Neuronal stem cell (in vitro differentiated cells): ENCODE data around the gene OBP2A.
A peak's percentile ranks its signal among the peaks of the same experiment; 100 is the strongest.

Experiments used
- DNase-seq: peaks from one replicate; pipeline ENCODE4 v3.0.0-alpha.2; 2013; ENCODE audit warnings: low spot score
- H2AFZ ChIP-seq: one replicate; pipeline ENCODE4 v1.6.1; 2013; ENCODE audit warnings: mild to moderate bottlenecking, low read length, inconsistent platforms
- H2AK5ac ChIP-seq: 2 replicates; pipeline ENCODE4 v1.6.1; 2013; ENCODE audit warnings: low read depth, mild to moderate bottlenecking, inconsistent platforms, low read length, moderate library complexity, mixed read lengths
- H2BK120ac ChIP-seq: 2 replicates; pipeline ENCODE4 v1.6.1; 2013; ENCODE audit warnings: low read depth, mild to moderate bottlenecking, inconsistent platforms, low read length, moderate library complexity, mixed read lengths
- H2BK12ac ChIP-seq: one replicate; pipeline ENCODE4 v1.6.1; 2013; ENCODE audit warnings: low read length, inconsistent platforms
- H2BK15ac ChIP-seq: 2 replicates; pipeline ENCODE4 v1.6.1; 2013; ENCODE audit warnings: mild to moderate bottlenecking, low read length, inconsistent platforms, mixed read lengths
- H2BK5ac ChIP-seq: one replicate; pipeline ENCODE4 v1.6.1; 2013; ENCODE audit warnings: inconsistent platforms, mild to moderate bottlenecking, low read length, moderate library complexity
- H3K14ac ChIP-seq: one replicate; pipeline ENCODE4 v1.6.1; 2013; ENCODE audit warnings: low read length, inconsistent platforms
- H3K18ac ChIP-seq: 2 replicates; pipeline ENCODE4 v1.6.1; 2013; ENCODE audit warnings: low read length, inconsistent platforms
- H3K23ac ChIP-seq: 2 replicates; pipeline ENCODE4 v1.6.1; 2013; ENCODE audit warnings: low read depth, mild to moderate bottlenecking, mixed read lengths, low read length, inconsistent platforms; ENCODE audit not compliant: poor library complexity
- H3K27ac ChIP-seq: replicated peaks from 3 replicates; pipeline ENCODE4 v1.5.1; 2013; ENCODE audit warnings: low read length, inconsistent platforms
- H3K27me3 ChIP-seq, 3 experiments: 2 replicates each; pipeline ENCODE4 v1.6.1; 2013; ENCODE audit warnings: low read length in 3 of 3, mild to moderate bottlenecking in 2 of 3, inconsistent platforms in 1 of 3, low read depth in 1 of 3, mixed read lengths in 1 of 3, moderate library complexity in 1 of 3; ENCODE audit not compliant: control insufficient read depth in 3 of 3, insufficient read depth in 3 of 3
- H3K36me3 ChIP-seq, 2 donors: replicated peaks in 1 of 2; 2 replicates each; pipeline ENCODE4 v1.6.1; 2013; ENCODE audit warnings: low read length in 2 of 2; ENCODE audit not compliant: control insufficient read depth in 2 of 2, insufficient read depth in 2 of 2
- H3K4ac ChIP-seq: 2 replicates; pipeline ENCODE4 v1.6.1; 2013; ENCODE audit warnings: inconsistent platforms, mild to moderate bottlenecking, low read length, moderate library complexity
- H3K4me1 ChIP-seq, 2 donors: 1 replicate in 1 of 2; 2 replicates in 1 of 2; pipeline ENCODE4 v1.6.1; 2013; ENCODE audit warnings: low read length in 2 of 2, low read depth in 1 of 2; ENCODE audit not compliant: control insufficient read depth in 2 of 2, insufficient read depth in 1 of 2
- H3K4me2 ChIP-seq: one replicate; pipeline ENCODE4 v1.6.1; 2013; ENCODE audit warnings: mild to moderate bottlenecking, low read length, inconsistent platforms; ENCODE audit not compliant: insufficient read depth, poor library complexity, severe bottlenecking
- H3K4me3 ChIP-seq, 2 donors: 2 replicates each; pipeline ENCODE4 v1.5.1; 2013; ENCODE audit warnings: low read length in 2 of 2, mild to moderate bottlenecking in 2 of 2, inconsistent platforms in 1 of 2, moderate library complexity in 1 of 2
- H3K79me1 ChIP-seq: one replicate; pipeline ENCODE4 v1.6.1; 2013; ENCODE audit warnings: low read depth, mild to moderate bottlenecking, inconsistent platforms, low read length, moderate library complexity
- H3K9ac ChIP-seq: one replicate; pipeline ENCODE4 v1.6.1; 2013; ENCODE audit warnings: mild to moderate bottlenecking, low read depth, low read length, inconsistent platforms; ENCODE audit not compliant: poor library complexity
- H3K9me3 ChIP-seq, 2 donors: replicated peaks in 1 of 2; 2 replicates each; pipeline versions ENCODE3 to v1.6.1; 2013; ENCODE audit warnings: low read length in 2 of 2, mild to moderate bottlenecking in 2 of 2, inconsistent platforms in 1 of 2, low read depth in 1 of 2, mixed read lengths in 1 of 2, moderate library complexity in 1 of 2; ENCODE audit not compliant: control insufficient read depth in 2 of 2, insufficient read depth in 1 of 2
- H4K8ac ChIP-seq: one replicate; pipeline ENCODE4 v1.6.1; 2013; ENCODE audit warnings: low read depth, mild to moderate bottlenecking, inconsistent platforms, low read length, moderate library complexity
- H4K91ac ChIP-seq: one replicate; pipeline ENCODE4 v1.6.1; 2013; ENCODE audit warnings: low read length, low read depth, mild to moderate bottlenecking, inconsistent platforms; ENCODE audit not compliant: poor library complexity
- WGBS, 2 donors: extraction: QIAGEN DNeasy Blood & Tissue Kit; methylation state at CpG; one replicate each; pipeline ENCODE4 v1.1.7; 2013; ENCODE audit warnings: missing lambda C conversion rate in 2 of 2, mixed read lengths in 1 of 2; ENCODE audit not compliant: insufficient read length in 2 of 2, insufficient replicate concordance in 1 of 2; ENCODE audit errors: extremely low coverage in 2 of 2; 5-methylcytosine and 5-hydroxymethylcytosine counted together

Gene OBP2A

GRCh38 chr9:135581636-135582426, 35.9 kb downstream of the OBP2A start:
- H2BK120ac ChIP-seq: no peak overlapping the region
- no peak overlapping the region for H2AFZ ChIP-seq
- H3K4me1 ChIP-seq: no peaks in the 10 kb centered on the region
- no peak overlapping the region for H3K9ac ChIP-seq
- peak overlapping the region; percentile 19 for H3K18ac ChIP-seq
- no peak overlapping the region for H2BK12ac ChIP-seq
- H4K91ac ChIP-seq: no peak overlapping the region
- H3K9me3 ChIP-seq: peaks cover 0 to 1% of the 10 kb centered on the region in 2 donors
- no peak overlapping the region for H2AK5ac ChIP-seq
- H3K27me3 ChIP-seq: peaks cover 0 to 8% (median 0%) of the 10 kb centered on the region in 3 experiments
- no peaks in the 10 kb centered on the region for H3K36me3 ChIP-seq
- no peak overlapping the region for H4K8ac ChIP-seq
- H3K23ac ChIP-seq: peak overlapping the region; percentile 37
- no peak overlapping the region for H3K27ac ChIP-seq
- no peak overlapping the region for H2BK15ac ChIP-seq
- H2BK5ac ChIP-seq: no peak overlapping the region
- H3K79me1 ChIP-seq: peaks cover 1% of the 10 kb centered on the region
- no peak overlapping the region for H3K4ac ChIP-seq
- peak overlapping the region; percentile 63 for H3K14ac ChIP-seq
- WGBS, 2 donors: 100% methylated on average over 3 of the region's 18 CpGs; no CpG with 5 or more reads in 1 of the 2 donors
- DNase-seq: no peak
- H3K4me3 ChIP-seq: peak overlapping the region in 1 of 2 donors; percentile 52
- no peak overlapping the region for H3K4me2 ChIP-seq

- no peak overlapping the region for H2BK15ac ChIP-seq
- H3K18ac ChIP-seq: no peak overlapping the region
- no peak for DNase-seq
- no peak overlapping the region for H3K27ac ChIP-seq
- H4K8ac ChIP-seq: no peak overlapping the region
- no peak overlapping the region for H3K23ac ChIP-seq
- peak overlapping the region; percentile 34 for H2AK5ac ChIP-seq
- no peaks in the 10 kb centered on the region for H3K36me3 ChIP-seq
- H2BK120ac ChIP-seq: no peak overlapping the region
- H2AFZ ChIP-seq: no peak overlapping the region
- no peak overlapping the region for H3K4me3 ChIP-seq
- H3K9me3 ChIP-seq: peaks cover 0 to 1% of the 10 kb centered on the region in 2 donors
- no peak overlapping the region for H3K4me2 ChIP-seq
- no peak overlapping the region for H2BK5ac ChIP-seq
- WGBS, 2 donors: no CpG with 5 or more reads among the region's 14 CpGs
- H2BK12ac ChIP-seq: no peak overlapping the region
- no peak overlapping the region for H3K4ac ChIP-seq
- peaks cover 1% of the 10 kb centered on the region for H3K79me1 ChIP-seq
- H3K4me1 ChIP-seq: peaks cover 0 to 4% of the 10 kb centered on the region in 2 donors
- no peak overlapping the region for H3K9ac ChIP-seq
- no peak overlapping the region for H3K14ac ChIP-seq
- H4K91ac ChIP-seq: no peak overlapping the region
- H3K27me3 ChIP-seq: peaks cover 0 to 8% (median 0%) of the 10 kb centered on the region in 3 experiments
Observed at GRCh38 chr9:135582541-135582940, 36.6 kb downstream of the OBP2A start.

GRCh38 chr9:135582966-135583687, 37.2 kb downstream of the OBP2A start:
- H4K8ac ChIP-seq: no peak overlapping the region
- no peak overlapping the region for H3K27ac ChIP-seq
- H3K4me1 ChIP-seq: peaks cover 0 to 6% of the 10 kb centered on the region in 2 donors
- H2BK12ac ChIP-seq: no peak overlapping the region
- H2AK5ac ChIP-seq: peak overlapping the region; percentile 83
- no peak overlapping the region for H3K14ac ChIP-seq
- H3K9ac ChIP-seq: no peak overlapping the region
- H2BK5ac ChIP-seq: no peak overlapping the region
- no peak overlapping the region for H3K4me3 ChIP-seq
- no peak for DNase-seq
- no CpG with 5 or more reads among the region's 19 CpGs for WGBS, 2 donors
- H3K23ac ChIP-seq: no peak overlapping the region
- peaks cover 0 to 8% (median 0%) of the 10 kb centered on the region in 3 experiments for H3K27me3 ChIP-seq
- H3K79me1 ChIP-seq: peaks cover 1% of the 10 kb centered on the region
- peaks cover 0 to 1% of the 10 kb centered on the region in 2 donors for H3K9me3 ChIP-seq
- no peak overlapping the region for H3K4ac ChIP-seq
- H3K18ac ChIP-seq: peak overlapping the region; percentile 54
- no peak overlapping the region for H2AFZ ChIP-seq
- H2BK15ac ChIP-seq: no peak overlapping the region
- no peaks in the 10 kb centered on the region for H3K36me3 ChIP-seq
- no peak overlapping the region for H3K4me2 ChIP-seq
- peak overlapping the region; percentile 68 for H4K91ac ChIP-seq
- H2BK120ac ChIP-seq: no peak overlapping the region

GRCh38 chr9:135583688-135584011, 37.7 kb downstream of the OBP2A start:
- no peak overlapping the region for H3K4me2 ChIP-seq
- no peak for DNase-seq
- peaks cover 0 to 6% of the 10 kb centered on the region in 2 donors for H3K4me1 ChIP-seq
- H3K4me3 ChIP-seq: no peak overlapping the region
- H3K23ac ChIP-seq: peak overlapping the region; percentile 62
- H3K4ac ChIP-seq: no peak overlapping the region
- no peak overlapping the region for H3K14ac ChIP-seq
- no peak overlapping the region for H2AFZ ChIP-seq
- H2BK5ac ChIP-seq: no peak overlapping the region
- peaks cover 0 to 8% (median 0%) of the 10 kb centered on the region in 3 experiments for H3K27me3 ChIP-seq
- no peak overlapping the region for H3K9ac ChIP-seq
- peak overlapping the region; percentile 83 for H2AK5ac ChIP-seq
- H4K8ac ChIP-seq: no peak overlapping the region
- peak overlapping the region; percentile 68 for H4K91ac ChIP-seq
- H2BK120ac ChIP-seq: no peak overlapping the region
- WGBS, 2 donors: no CpG with 5 or more reads among the region's 16 CpGs
- H3K9me3 ChIP-seq: peaks cover 0 to 1% of the 10 kb centered on the region in 2 donors
- H2BK12ac ChIP-seq: no peak overlapping the region
- peaks cover 1% of the 10 kb centered on the region for H3K79me1 ChIP-seq
- no peaks in the 10 kb centered on the region for H3K36me3 ChIP-seq
- no peak overlapping the region for H2BK15ac ChIP-seq
- H3K27ac ChIP-seq: no peak overlapping the region
- H3K18ac ChIP-seq: peak overlapping the region; percentile 54
